ENCODE measurements around the gene ANO1. TPM values are rescaled to one million over a fixed set of nuclear protein-coding genes. Genes with fewer than 3 reads are reported as not detected.
"Not testable (repeated sequence)": the region's sequence is repeated elsewhere in the genome, so short reads cannot be mapped to it uniquely, and the experiment has no call there.

Gene ANO1
- total and polyA plus RNA-seq, 11 donors: 4.2 to 17.8 (median 9.4) TPM

- ATAC-seq (no peak), DNase-seq (no peak)
- H3K9me3 ChIP-seq: no peaks in the 10 kb centered on the region
- no peaks in the 10 kb centered on the region for H3K27me3 ChIP-seq
- H3K4me1 ChIP-seq: peaks cover 0 to 20% (median 5%) of the 10 kb centered on the region in 12 donors
- H3K4me3 ChIP-seq: no peak overlapping the region
- TF ChIP-seq POLR2A (IDR thresholded peaks at IDR 0.05): no peak
- peaks cover 0 to 41% (median 32%) of the 10 kb centered on the region in 9 donors for H3K36me3 ChIP-seq
- 87 to 95% (median 91%) methylated on average over 5 of the region's 5 CpGs for WGBS, 4 donors
- H3K27ac ChIP-seq: no peak overlapping the region
- intact Hi-C loops (cut with DNase I): no loop called here
These were observed 132.4 kb downstream of the ANO1 start for GRCh38 chr11:70210530-70210929.

- WGBS, 4 donors: 57 to 67% (median 66%) methylated on average over 13 of the region's 13 CpGs
- peak overlapping the region in 10 of 12 donors; percentile 7 to 42 (median 31) for H3K4me3 ChIP-seq
- DNase-seq (no peak), ATAC-seq (peak in 1 of 4 donors; percentile 52)
- TF ChIP-seq, protein P1, sequence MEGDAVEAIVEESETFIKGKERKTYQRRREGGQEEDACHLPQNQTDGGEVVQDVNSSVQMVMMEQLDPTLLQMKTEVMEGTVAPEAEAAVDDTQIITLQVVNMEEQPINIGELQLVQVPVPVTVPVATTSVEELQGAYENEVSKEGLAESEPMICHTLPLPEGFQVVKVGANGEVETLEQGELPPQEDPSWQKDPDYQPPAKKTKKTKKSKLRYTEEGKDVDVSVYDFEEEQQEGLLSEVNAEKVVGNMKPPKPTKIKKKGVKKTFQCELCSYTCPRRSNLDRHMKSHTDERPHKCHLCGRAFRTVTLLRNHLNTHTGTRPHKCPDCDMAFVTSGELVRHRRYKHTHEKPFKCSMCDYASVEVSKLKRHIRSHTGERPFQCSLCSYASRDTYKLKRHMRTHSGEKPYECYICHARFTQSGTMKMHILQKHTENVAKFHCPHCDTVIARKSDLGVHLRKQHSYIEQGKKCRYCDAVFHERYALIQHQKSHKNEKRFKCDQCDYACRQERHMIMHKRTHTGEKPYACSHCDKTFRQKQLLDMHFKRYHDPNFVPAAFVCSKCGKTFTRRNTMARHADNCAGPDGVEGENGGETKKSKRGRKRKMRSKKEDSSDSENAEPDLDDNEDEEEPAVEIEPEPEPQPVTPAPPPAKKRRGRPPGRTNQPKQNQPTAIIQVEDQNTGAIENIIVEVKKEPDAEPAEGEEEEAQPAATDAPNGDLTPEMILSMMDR (IDR thresholded peaks at IDR 0.05): no peak
- TF ChIP-seq POLR2A (IDR thresholded peaks at IDR 0.05): no peak
- intact Hi-C loops (cut with DNase I): no loop called here
- H3K27ac ChIP-seq: peak overlapping the region in 5 of 12 donors; percentile 7 to 72 (median 26)
- H3K9me3 ChIP-seq: no peaks in the 10 kb centered on the region
- peaks cover 0 to 11% (median 3%) of the 10 kb centered on the region in 12 donors for H3K4me1 ChIP-seq
- H3K36me3 ChIP-seq: peaks cover 0 to 23% (median 18%) of the 10 kb centered on the region in 9 donors
- H3K27me3 ChIP-seq: no peaks in the 10 kb centered on the region
These were observed 134.2 kb downstream of the ANO1 start for GRCh38 chr11:70212227-70212811.

GRCh38 chr11:70217388-70217787 lies 139.3 kb downstream of the ANO1 start:
- intact Hi-C loops (cut with DNase I); ATAC-seq: not testable (repeated sequence)
- 72 to 80% (median 78%) methylated on average over 5 of the region's 5 CpGs for WGBS, 4 donors

DNA sequence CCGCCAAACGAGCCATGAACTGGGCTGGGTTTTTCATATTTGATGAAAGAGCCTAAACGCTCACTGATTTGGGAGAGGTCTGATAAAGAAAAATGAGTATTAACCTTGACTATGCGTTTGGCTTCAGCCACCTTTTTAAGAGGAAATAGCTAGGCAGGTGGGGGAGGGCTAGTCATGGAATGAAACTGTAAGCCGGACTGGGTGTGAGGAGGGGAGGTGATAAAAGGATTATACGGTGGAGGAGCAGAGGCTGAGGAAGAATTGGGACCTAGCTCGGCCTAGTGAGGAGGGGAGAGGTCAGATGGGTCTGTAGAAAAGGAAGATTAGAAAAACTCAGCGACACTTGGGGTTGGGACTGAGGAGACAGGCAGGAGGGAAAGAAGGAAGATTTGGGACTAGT lies 140.0 kb downstream of the ANO1 start:
- DNase-seq; H3K9me3 ChIP-seq; ATAC-seq; H3K4me3 ChIP-seq; H3K4me1 ChIP-seq; H3K27me3 ChIP-seq; H3K27ac ChIP-seq; H3K36me3 ChIP-seq; intact Hi-C loops (cut with DNase I): not testable (repeated sequence)
- 44 to 58% (median 52%) methylated on average over 8 of the region's 8 CpGs for WGBS, 4 donors

More at GRCh38 chr11:70217388-70217787, 139.3 kb downstream of the ANO1 start:
- H3K27me3 ChIP-seq, H3K4me1 ChIP-seq, H3K4me3 ChIP-seq, H3K27ac ChIP-seq, H3K9me3 ChIP-seq, DNase-seq, H3K36me3 ChIP-seq: not testable (repeated sequence)

DNA sequence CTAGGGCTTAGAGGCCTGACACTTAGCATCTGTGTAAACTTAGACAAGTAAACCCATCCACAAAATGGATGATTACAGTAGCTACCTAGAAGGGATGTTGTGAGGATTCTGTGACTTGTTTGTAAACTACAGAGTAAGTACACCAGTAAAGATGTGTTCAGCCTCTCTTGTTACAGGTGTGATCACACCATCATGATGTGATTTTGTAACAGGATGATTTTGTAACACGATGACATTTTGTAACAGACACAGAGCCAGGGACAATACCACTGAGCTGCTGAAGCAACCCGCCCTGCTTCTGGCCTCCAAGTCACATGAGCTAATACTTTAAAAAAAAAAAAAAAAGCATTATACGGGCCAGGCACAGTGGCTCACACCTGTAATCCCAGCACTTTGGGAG lies 142.0 kb downstream of the ANO1 start:
- TF ChIP-seq, protein P1 (IDR thresholded peaks at IDR 0.05): no peak
- no peak for TF ChIP-seq POLR2A (IDR thresholded peaks at IDR 0.05)
- Histone ChIP-seq H3K27me3 (no peaks in the 10 kb centered on the region), H3K4me1 (no peaks in the 10 kb centered on the region), H3K4me3 (no peak overlapping the region), H3K27ac (no peak overlapping the region), H3K9me3 (no peaks in the 10 kb centered on the region), H3K36me3 (no peaks in the 10 kb centered on the region)
- DNase-seq (no peak), ATAC-seq (no peak)
- 76 to 81% (median 79%) methylated on average over 3 of the region's 3 CpGs for WGBS, 4 donors
- intact Hi-C loops (cut with DNase I): no loop called here

DNA sequence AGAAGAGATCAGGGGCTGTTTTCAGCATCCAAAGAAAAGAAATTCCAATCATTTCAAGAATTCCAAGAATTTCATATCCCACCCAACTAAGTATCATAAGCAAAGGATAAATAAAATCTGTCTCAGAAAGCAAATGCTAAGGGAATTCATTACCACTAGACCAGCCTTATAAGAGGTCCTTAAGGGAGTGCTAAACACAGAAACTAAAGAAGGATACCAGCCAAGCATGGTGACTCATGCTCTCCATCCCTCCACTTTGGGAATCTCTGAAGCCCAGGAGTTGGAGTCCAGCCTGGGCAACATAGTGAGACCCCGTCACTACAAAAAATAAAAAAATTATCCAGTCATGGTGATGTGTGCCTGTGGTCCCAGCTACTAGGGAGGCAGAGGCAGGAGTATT lies 142.8 kb downstream of the ANO1 start:
- Histone ChIP-seq H3K9me3 (no peaks in the 10 kb centered on the region), H3K27me3 (no peaks in the 10 kb centered on the region), H3K27ac (no peak overlapping the region), H3K4me3 (no peak overlapping the region), H3K36me3 (no peaks in the 10 kb centered on the region), H3K4me1 (no peaks in the 10 kb centered on the region)
- ATAC-seq: no peak
- TF ChIP-seq POLR2A (IDR thresholded peaks at IDR 0.05): no peak
- TF ChIP-seq, protein P1 (IDR thresholded peaks at IDR 0.05): no peak
- 76 to 86% (median 83%) methylated on average over 1 of the region's 1 CpG for WGBS, 4 donors
- intact Hi-C loops (cut with DNase I): no loop called here
- DNase-seq: no peak
